ENCODE data around the gene RIPK3.

GRCh38 chr14:24355009-24355408 is 15.2 kb upstream of the RIPK3 start:
- TF ChIP-seq, protein P1, sequence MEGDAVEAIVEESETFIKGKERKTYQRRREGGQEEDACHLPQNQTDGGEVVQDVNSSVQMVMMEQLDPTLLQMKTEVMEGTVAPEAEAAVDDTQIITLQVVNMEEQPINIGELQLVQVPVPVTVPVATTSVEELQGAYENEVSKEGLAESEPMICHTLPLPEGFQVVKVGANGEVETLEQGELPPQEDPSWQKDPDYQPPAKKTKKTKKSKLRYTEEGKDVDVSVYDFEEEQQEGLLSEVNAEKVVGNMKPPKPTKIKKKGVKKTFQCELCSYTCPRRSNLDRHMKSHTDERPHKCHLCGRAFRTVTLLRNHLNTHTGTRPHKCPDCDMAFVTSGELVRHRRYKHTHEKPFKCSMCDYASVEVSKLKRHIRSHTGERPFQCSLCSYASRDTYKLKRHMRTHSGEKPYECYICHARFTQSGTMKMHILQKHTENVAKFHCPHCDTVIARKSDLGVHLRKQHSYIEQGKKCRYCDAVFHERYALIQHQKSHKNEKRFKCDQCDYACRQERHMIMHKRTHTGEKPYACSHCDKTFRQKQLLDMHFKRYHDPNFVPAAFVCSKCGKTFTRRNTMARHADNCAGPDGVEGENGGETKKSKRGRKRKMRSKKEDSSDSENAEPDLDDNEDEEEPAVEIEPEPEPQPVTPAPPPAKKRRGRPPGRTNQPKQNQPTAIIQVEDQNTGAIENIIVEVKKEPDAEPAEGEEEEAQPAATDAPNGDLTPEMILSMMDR (IDR thresholded peaks at IDR 0.05), result no peak
- no peak for TF ChIP-seq POLR2A (IDR thresholded peaks at IDR 0.05)

Measured in Peyer's patch (tissue), 4 donors.